CD4-positive, alpha-beta T cell treated with Interferon alpha-2 for 1 hour (primary cell): ENCODE data around the gene URB1.
"Not testable (repeated sequence)": the region's sequence is repeated elsewhere in the genome, so short reads cannot be mapped to it uniquely, and the experiment has no call there.

Source experiments
- DNase-seq, 2 donors: peaks; one replicate each; pipeline ENCODE4 v3.0.0-alpha.2; 2020 to 2022

The URB1 gene

DNA sequence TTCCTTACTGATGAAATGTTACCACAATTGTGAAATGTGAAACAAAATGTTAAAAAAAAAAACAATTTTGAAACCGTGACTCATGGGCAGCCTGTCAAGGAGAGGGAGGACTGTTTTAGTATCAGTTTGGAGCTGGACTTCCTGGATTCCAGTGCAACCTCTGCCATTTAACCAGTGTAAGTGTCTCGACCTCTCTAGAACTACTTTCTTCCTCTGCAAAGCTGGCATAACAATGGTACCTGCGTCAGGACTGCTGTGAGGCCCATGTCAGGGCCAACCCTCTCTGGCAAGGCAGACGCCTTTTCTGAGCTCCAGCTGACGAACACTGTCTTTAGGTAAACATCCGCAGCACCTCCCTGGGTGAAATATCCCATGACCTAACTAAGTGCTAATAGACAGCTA lies 20.9 kb downstream of the URB1 start:
- DNase-seq = no peak

DNA sequence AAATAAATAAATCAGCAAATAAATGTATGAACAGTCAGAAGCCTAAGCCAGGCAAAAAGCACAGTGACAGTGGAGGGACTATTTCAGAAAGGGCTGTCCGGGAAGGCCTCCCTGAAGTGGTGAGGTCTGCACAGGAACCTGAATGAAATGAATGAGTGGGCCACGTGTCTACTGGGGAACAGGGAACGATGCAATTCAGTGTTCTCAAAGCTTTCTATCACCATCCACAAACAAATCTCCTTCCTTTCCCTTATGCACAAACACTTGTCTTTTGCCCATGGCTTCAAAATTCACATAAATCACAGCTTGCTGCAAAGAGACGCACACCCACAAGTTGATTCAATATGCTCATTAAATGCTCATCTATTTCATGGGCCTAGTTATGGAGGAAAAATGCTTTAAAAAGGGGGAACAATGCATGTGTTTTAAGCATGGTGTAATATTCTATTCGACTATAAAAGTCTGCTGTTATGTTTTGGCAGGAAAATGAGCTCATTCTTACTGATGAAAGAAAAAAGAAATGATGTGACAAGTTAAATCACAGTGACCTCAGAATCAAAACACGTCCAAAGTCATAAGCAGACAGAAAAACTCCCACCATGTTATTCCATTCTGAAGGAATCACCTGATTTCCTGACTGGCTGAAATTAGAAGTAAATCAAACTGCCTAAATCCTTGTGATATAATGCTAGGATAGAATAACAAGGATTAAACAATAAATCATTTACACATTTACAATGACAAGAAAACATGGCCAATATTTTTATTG lies 21.6 kb downstream of the URB1 start:
- no peak for DNase-seq

- DNase-seq = not testable (repeated sequence)
Observed at GRCh38 chr21:32368961-32369360, 23.9 kb downstream of the URB1 start.

DNA sequence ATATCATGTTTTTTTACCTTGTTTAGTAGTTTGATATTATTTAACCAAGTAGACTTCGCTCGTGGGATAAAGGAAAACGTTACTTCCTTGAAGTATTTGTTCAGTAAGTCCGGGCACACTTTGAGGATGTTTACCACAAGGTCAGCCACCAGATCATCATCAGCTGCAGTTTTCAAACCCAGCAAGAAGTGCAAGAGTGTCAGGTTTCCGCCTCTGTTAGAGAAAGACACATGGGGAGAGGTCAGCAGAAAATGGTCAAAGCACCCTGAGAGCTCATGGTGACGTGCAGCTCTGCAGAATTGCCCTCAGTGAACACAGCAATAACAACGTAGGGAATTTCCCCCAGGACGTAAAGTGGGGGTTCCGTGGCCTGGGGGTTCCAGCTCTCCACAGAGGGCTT lies 24.4 kb downstream of the URB1 start:
- DNase-seq = no peak

DNA sequence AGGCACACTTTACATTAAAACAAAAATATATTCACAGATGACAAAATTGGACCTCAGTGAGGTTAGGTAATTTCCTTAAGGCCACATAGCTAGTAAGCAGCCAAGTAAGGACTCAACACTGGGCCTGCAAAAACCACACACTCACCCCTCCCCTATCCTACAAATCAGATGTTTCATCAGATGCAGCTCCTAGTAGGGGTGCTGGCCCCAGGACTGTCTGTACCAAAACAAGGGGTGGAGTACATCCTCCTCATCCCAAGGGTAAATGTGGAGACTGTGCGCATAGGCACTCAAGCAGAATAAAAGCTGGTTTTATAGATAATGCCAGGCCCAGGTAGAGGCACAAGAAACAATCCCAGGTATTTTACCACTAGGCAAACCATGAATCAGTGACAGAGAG lies 25.7 kb downstream of the URB1 start:
- no peak for DNase-seq

DNA sequence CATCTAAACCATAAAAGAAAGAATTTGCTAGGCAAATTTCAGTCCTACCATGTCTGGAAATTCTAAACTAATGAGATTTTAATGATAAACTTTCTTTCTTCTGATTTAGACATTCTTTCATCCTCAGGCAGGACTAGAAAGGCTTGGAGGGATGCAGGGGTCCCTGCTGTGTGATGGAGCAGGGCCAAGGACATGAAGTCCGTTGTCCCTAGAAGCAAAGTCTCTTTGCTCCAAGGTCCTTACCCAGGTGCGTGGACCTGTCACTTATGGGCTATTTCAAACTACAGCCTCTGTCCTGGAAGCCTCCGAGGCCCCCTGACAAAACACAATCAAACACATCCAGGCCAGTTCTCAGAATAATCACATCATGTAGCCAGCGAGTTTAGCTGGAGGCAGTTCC lies 26.6 kb downstream of the URB1 start:
- no peak for DNase-seq

- DNase-seq = no peak
Observed at GRCh38 chr21:32364796-32365195, 28.0 kb downstream of the URB1 start.

DNA sequence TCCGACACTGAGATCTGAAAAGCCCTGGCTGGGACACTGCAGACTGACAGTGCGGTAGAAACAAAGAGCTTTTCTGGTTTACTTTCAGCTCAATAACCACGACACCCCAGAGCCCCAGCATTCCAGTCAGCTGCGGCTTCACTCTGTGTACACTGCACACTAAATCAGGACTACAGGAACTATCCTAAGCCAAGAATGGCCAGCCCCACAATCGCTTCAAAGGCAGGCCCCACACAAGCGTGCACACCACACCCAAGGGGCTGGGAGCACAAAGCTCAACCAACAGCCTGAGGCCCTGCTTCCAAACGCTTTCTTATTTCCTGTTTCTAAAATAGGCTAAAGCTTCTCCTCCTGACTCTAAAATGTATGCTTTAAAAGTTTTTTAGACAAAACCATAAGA lies 28.4 kb downstream of the URB1 start:
- no peak for DNase-seq

DNA sequence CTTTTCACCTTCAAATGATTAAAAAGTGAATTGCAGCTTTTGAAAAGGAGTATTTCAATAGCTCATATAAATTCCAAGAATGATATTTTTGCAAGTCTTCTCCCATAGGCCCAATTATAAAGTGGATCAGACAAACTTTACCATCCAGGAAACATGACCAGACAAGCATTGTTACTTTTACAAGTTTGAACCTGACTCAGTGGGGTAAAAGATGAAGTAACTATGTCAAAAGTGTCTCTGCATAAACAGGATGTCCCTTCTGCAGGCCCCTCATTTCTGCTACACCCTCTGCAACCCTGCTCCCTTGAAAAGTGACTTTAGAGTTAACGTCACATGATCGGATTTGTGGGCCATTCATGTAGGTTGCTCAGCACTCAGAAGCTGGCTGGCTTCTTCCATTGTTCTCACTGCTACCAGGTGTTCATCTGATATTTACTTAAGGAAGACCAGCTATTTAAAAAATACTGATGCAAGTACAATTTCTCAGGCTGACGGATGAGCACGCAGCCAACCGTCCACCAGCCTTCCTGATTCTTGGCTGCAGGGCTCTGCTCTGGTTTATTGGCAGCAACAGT lies 32.3 kb downstream of the URB1 start:
- DNase-seq = no peak

DNA sequence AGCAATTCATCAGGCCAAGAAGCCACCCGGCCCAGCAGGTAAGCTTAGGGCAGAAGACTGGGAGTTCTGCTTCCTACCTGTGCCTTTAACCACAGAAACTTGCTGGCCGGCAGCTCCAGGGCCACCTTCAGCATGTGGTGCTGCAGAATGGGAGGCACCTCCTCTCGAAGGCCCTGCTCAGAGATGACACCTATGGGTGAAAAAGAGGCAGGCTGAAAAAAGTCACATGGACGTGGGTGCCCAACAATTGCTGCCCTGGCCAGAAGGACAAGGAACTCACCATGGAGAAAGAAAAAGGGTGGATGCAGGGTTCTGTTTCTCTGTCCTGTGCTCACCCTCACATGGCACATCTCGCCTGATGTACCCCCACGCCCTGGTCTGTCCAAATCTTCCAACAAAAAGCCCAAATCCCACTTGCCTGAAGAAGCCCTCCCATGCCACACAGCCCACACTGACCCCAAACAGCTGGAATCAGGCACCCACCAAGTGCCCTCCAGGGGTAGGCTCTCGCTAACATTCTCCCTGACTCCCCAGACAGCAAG lies 33.0 kb downstream of the URB1 start:
- DNase-seq = no peak

DNA sequence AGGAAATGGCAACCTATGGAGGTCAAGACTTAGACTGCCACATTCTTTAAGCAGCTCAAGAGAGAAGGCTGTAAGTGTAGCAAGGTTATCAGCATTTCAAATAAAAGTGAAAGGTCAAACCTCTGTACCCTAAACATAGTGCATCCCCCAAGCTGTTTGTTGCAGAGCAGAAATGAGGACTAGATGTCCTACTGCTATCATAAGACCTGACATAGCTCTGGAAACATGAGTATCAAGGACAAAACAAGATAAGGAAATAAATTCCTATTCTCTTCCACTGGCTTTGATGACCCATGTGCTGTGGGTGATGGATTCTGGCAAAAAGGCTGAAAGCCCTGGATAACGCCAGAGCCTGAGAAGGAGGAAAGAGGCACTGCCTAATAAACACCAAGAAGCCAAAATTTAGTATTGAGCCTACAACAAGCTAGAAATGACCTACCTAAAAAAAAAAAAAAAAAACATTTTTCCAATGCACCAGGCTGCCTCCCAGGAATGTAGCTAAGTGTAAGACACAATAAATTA lies 35.9 kb downstream of the URB1 start:
- no peak for DNase-seq

GRCh38 chr21:32353002-32353711 lies 39.7 kb downstream of the URB1 start:
- DNase-seq = no peak

DNA sequence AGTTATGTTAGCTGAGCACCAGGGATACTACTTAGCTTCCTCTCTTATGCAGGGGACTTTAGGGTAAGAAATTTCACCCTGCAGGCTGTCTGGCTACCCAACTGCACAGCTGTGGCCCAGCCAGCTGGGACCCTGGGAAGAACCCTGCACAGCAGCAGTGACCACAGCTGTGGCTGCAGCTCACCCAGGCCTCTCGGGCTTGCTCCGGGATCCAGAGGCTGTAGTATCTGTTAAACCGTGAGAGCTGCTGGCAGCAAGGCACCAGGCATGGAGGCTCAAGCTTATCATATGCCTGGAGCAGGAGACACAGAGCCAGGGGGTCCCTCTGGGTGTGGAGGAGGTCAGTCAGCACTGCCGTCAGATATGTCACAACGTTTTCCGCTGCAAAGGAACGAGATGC lies 40.3 kb downstream of the URB1 start:
- no peak for DNase-seq

- DNase-seq = no peak
Observed at GRCh38 chr21:32351428-32351827, 41.4 kb downstream of the URB1 start.

DNA sequence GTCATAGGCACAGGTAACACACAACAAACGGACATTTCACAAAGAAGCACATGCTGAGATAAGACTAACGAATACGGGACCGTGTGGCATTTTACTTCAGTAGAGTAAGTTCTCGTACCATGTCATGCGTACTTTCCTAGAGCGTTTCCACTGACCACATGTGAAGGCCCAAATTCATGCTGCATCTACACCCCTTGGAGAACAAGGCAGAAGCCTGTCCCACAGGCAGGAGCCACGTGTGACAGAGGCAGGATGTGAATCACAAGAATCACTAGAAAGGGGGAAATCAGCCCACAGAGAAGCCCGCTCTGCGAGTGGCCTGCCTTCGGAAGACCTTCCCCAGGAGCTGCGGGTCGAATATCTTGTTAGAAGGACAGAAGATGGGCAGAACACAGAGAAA lies 41.8 kb downstream of the URB1 start:
- DNase-seq = no peak

- no peak for DNase-seq
Observed at GRCh38 chr21:32350211-32350980, 42.4 kb downstream of the URB1 start.

DNA sequence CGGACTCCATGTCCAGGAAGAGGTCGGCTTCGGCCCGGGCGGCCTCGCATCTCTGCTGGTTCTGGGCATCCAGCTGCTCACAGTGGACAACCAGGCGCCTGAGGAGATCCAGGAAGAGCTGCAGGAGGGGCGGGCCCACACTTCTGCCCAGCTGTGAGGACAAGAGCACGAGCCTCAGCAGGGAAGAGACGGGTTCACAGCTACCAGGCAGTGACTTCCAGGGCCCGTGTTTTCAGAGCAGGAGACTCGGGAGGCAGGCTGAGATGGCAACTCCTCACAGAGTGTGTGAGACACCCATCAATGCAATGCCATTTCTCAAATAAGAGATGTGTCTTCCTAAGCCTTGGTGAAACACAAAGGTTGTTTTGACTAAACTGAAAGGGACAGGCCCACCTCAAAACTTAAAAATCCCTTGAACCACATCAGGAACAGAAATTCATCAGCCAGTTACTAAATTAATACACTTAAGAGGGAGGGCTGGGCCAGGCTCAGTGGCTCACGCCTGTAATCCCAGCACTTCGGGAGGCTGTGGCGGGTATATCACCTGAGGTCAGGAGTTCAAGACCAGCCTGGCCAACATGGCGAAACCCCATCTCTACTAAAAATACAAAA lies 43.4 kb downstream of the URB1 start:
- no peak for DNase-seq

- DNase-seq = no peak
Observed at GRCh38 chr21:32348604-32349332, 44.0 kb downstream of the URB1 start.

DNA sequence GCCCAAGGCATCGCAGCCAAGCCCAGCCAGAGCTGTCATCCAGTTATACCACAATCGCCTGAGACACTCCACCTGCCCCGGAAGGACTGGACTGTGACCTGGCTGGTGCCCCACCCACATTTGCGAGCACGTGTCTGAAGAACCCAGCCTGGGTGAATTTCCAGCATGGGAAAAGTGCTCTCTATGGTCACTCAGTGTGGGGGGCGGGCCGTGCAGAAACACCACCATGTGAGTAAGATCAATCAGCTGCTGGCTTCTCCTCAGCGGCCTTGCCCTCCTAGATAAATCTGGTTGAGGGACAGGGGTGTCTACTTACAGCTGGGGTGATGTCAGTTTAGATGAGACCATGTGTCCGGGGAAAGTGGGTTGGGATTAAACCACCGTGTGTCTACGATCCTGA lies 44.8 kb downstream of the URB1 start:
- DNase-seq = no peak

- DNase-seq = no peak
Observed at GRCh38 chr21:32347351-32347750, 45.5 kb downstream of the URB1 start.

GRCh38 chr21:32346951-32347350 lies 45.9 kb downstream of the URB1 start:
- DNase-seq = no peak
